Measurements from ENCODE around the gene FZD10. TPM values are rescaled to one million over a fixed set of nuclear protein-coding genes. Genes with fewer than 3 reads are reported as not detected.

Gene FZD10
- total and polyA plus RNA-seq, 12 donors, result 0.07 to 0.44 (median 0.14) TPM; not detected in 3

DNA sequence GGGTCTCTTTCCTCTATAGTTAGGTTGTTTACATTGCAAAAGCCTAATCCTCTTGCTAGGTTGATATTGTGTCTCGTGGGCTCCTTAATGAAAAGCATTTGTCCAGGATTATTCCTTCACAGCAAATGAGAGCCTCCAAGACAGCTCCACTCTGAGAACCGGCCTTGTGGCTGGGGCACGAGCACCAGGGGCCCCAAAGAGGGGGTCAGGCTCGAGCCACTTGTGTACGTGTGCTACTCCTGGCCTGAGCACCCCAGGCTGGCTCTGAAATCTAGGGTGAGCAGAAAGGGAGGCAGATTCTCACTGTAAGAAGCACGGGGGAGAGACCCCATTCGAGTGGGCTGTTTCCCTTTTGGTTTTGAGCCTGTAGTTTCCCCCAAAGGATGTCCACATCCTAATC lies 45.0 kb upstream of the FZD10 start:
- Histone ChIP-seq H3K27ac (no peak overlapping the region), H3K9me3 (replicated peaks in 1 of 3) (no peaks in the 10 kb centered on the region), H3K27me3 (no peaks in the 10 kb centered on the region), H3K4me3 (no peak overlapping the region), H3K4me1 (replicated peaks in 1 of 2) (no peaks in the 10 kb centered on the region), H3K36me3 (replicated peaks in 1 of 2) (no peaks in the 10 kb centered on the region)
- no peak for DNase-seq
- intact Hi-C loops (cut with DNase I), result no loop called here
- WGBS, 4 donors, result 75 to 86% (median 77%) methylated on average over 7 of the region's 7 CpGs
- TF ChIP-seq POLR2A (IDR thresholded peaks at IDR 0.05) (no peak), CTCF (IDR thresholded peaks at IDR 0.05) (no peak)

GRCh38 chr12:130117701-130118100 lies 44.6 kb upstream of the FZD10 start:
- 61 to 74% (median 66%) methylated on average over 5 of the region's 5 CpGs for WGBS, 4 donors
- no peak overlapping the region for H3K4me3 ChIP-seq
- no peaks in the 10 kb centered on the region for H3K27me3 ChIP-seq
- H3K9me3 ChIP-seq (replicated peaks in 1 of 3), result no peaks in the 10 kb centered on the region
- no peak overlapping the region for H3K27ac ChIP-seq
- DNase-seq, result no peak
- intact Hi-C loops (cut with DNase I), result no loop called here
- H3K36me3 ChIP-seq (replicated peaks in 1 of 2), result no peaks in the 10 kb centered on the region
- TF ChIP-seq POLR2A (IDR thresholded peaks at IDR 0.05) (no peak), CTCF (IDR thresholded peaks at IDR 0.05) (no peak)
- H3K4me1 ChIP-seq (replicated peaks in 1 of 2), result no peaks in the 10 kb centered on the region

GRCh38 chr12:130118181-130118580 lies 44.1 kb upstream of the FZD10 start:
- no peaks in the 10 kb centered on the region for H3K27me3 ChIP-seq
- DNase-seq, result no peak

DNA sequence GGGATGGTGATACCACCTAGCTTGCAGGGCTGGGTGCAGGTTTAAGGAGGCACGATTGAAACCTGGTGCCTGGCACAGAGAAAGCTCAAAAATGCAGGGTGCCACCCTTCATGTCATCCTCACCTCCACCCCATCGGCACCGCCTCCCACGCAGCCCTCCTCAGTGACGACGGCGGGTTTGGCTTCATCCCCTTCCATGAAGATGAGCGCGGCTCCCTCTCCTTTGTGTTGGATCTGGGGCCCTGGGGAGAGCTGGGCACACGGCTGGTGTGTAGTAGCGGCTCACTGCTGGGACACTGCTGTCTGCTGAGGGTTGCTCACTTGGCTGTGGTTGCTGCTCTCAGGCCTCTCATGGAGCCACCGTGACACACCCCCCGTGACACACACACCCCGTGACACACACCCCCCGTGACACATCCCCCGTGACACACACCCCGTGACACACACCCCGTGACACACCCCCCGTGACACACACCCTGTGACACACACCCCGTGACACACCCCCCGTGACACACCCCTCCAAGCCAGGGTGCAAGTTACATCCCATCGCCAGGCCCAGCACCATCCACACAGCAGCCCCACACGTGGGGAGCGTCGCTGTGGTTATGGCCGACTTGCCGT lies 42.9 kb upstream of the FZD10 start:
- TF ChIP-seq CTCF (IDR thresholded peaks at IDR 0.05), result no peak
- TF ChIP-seq POLR2A (IDR thresholded peaks at IDR 0.05), result no peak
- H3K4me3 ChIP-seq, result no peak overlapping the region
- intact Hi-C loops (cut with DNase I), result no loop called here

More at GRCh38 chr12:130118181-130118580, 44.1 kb upstream of the FZD10 start:
- no peaks in the 10 kb centered on the region for H3K9me3 ChIP-seq (replicated peaks in 1 of 3)
- TF ChIP-seq POLR2A (IDR thresholded peaks at IDR 0.05) (no peak), CTCF (IDR thresholded peaks at IDR 0.05) (no peak)
- no peak overlapping the region for H3K27ac ChIP-seq
- no peaks in the 10 kb centered on the region for H3K36me3 ChIP-seq (replicated peaks in 1 of 2)
- H3K4me3 ChIP-seq, result no peak overlapping the region
- intact Hi-C loops (cut with DNase I), result no loop called here
- no peaks in the 10 kb centered on the region for H3K4me1 ChIP-seq (replicated peaks in 1 of 2)
- 88 to 89% (median 88%) methylated on average over 6 of the region's 6 CpGs for WGBS, 4 donors

More for the DNA sequence above, 42.9 kb upstream of the FZD10 start:
- Histone ChIP-seq H3K36me3 (replicated peaks in 1 of 2) (no peaks in the 10 kb centered on the region), H3K27me3 (no peaks in the 10 kb centered on the region), H3K4me1 (replicated peaks in 1 of 2) (no peaks in the 10 kb centered on the region), H3K27ac (no peak overlapping the region), H3K9me3 (replicated peaks in 1 of 3) (no peaks in the 10 kb centered on the region)
- no peak for DNase-seq
- 89 to 96% (median 93%) methylated on average over 17 to 27 of the region's 27 CpGs for WGBS, 4 donors

All from adrenal gland (tissue), 12 donors.